GM19468 (cell line): ENCODE measurements around the gene MYL7.

Source experiments
- ATAC-seq: cut with Tn5 transposase; IDR thresholded peaks from one replicate; pipeline ENCODE4 v1.9.1; 2021; ENCODE audit warnings: mild to moderate bottlenecking, moderate library complexity, moderate number of reproducible peaks; ENCODE audit not compliant: unreplicated experiment; ENCODE audit errors: extremely low read depth

The MYL7 gene

DNA sequence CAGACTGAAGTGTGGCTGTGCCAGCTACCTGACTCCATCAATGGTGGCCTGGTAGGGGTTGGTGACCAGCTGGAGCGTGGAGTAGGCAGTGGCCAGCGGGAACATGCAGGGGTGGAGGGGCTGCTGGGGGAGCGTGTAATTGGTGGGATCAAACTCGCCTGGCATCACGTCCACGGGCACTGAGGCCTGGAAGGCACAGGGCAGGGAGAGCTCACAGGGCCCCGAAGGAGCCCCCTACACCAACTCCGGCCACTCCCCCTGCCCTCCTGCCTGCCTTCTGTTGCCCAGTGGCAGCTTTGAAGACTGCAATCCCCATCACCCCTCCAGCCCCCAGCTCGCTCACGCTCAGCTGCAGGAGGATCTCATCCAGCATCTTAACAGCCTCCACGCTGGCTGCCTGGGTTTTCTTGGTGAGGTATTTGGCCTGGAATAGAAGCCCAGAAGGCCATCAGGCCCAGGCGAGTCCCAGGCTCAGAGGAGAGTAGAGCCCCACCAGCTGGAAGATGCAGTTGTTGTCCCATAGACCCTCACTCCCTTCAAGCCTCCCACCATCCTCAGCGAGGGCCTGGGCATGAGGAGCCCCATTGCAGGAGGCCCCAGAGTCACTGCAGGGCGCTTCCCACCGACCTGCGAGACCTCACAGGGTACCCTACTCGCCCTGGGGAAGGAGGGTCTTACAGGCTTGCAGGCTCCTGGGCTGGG is 24.9 kb downstream of the MYL7 start:
- ATAC-seq, result no peak

DNA sequence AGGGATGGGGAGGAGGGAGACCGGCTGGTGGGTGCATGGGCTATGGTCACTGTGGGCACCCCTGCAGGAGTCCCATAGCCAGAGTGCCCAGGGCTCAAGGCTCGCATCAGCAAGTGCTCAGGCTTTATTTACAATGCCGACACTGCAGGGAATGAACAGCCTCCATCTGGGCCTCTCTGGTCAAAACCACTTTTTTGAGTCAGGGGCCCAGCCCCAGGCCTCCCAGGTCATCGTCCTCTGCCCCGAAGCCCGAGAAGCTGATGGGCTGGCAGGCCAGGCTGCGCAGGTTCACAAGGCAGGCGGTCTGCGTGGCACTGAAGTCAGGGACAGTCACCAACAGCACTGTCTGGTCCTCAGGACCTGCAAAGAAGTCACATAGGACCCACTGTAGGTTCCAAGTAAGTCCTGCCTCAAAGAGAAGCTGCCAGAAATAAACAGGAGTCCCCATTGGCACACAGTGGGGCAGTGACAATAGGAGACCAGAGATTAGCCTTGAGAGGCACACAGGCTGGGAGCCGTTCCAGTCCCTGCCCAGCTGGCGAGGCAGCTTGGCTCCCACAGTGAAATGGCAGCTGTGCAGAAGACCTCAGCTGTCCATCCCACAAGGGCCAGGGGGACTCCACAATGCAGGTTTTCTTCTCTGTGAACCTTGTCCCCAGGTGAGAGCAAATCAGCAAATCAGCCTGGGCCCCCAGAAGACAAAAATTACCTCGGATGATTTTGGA is 26.4 kb downstream of the MYL7 start:
- no peak for ATAC-seq

DNA sequence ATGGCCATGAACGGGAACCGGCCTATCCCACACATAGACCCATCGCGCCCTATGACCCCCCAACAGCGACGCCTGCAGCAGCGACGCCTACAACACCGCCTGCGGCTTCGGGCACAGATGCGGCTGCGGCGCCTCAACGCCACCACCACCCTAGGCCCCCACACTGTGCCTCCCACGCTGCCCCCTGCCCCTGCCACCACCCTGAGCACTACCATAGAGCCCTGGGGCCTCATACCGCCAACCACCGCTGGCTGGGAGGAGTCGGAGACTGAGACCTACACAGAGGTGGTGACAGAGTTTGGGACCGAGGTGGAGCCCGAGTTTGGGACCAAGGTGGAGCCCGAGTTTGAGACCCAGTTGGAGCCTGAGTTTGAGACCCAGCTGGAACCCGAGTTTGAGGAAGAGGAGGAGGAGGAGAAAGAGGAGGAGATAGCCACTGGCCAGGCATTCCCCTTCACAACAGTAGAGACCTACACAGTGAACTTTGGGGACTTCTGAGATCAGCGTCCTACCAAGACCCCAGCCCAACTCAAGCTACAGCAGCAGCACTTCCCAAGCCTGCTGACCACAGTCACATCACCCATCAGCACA is 27.3 kb downstream of the MYL7 start:
- no peak for ATAC-seq

DNA sequence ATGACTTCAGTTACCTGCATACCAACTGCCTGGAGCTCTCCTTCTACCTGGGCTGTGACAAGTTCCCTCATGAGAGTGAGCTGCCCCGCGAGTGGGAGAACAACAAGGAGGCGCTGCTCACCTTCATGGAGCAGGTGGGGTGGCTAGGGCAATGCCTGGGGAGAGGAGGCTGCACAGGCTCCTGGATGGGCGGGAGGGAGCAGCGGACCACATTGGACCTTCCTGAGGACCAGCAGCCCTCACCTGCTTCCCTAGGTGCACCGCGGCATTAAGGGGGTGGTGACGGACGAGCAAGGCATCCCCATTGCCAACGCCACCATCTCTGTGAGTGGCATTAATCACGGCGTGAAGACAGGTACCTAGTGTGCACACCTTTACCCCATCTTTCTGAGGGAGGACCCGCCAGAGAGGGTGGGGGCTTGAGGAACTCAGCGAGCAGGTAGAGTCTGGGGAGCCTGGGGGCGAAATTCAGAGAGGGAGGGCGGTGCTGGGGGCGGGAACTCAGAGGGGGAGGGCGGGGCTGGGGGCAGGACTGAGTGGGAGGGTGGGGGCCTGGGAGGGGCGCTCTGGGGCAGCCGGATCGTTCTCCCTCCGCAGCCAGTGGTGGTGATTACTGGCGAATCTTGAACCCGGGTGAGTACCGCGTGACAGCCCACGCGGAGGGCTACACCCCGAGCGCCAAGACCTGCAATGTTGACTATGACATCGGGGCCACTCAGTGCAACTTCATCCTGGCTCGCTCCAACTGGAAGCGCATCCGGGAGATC is 28.0 kb downstream of the MYL7 start:
- no peak for ATAC-seq

DNA sequence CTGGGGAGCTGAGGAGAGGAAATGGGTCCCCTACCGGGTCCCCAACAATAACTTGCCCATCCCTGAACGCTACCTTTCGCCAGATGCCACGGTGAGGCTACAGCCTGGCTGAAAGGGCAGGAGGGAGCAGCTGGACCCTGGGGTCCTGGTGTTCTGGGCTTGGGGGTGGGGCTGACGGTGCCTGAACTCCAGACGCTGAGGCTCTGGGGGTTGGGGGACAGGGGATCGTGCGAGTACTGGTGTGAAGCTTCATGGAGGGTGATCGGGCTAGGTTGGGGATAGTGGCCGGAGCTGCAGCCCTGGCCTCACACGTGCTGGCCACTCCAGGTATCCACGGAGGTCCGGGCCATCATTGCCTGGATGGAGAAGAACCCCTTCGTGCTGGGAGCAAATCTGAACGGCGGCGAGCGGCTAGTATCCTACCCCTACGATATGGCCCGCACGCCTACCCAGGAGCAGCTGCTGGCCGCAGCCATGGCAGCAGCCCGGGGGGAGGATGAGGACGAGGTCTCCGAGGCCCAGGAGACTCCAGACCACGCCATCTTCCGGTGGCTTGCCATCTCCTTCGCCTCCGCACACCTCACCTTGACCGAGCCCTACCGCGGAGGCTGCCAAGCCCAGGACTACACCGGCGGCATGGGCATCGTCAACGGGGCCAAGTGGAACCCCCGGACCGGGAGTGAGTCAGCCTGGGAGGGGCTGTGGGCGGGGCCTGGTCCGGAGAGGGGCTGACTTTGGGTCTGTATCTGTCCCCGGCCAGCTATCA is 28.7 kb downstream of the MYL7 start:
- no peak for ATAC-seq

DNA sequence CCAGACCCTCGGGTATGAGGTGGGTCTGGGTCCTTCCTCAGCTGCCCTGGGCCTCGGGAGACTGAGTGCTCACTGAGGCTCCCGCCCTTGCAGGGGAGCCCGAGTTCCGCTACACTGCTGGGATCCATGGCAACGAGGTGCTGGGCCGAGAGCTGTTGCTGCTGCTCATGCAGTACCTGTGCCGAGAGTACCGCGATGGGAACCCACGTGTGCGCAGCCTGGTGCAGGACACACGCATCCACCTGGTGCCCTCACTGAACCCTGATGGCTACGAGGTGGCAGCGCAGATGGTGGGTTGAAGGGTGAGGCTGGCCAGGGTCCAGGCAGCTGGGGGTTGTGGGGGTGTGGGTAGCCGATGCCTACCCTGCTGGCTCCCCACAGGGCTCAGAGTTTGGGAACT is 29.4 kb downstream of the MYL7 start:
- no peak for ATAC-seq

DNA sequence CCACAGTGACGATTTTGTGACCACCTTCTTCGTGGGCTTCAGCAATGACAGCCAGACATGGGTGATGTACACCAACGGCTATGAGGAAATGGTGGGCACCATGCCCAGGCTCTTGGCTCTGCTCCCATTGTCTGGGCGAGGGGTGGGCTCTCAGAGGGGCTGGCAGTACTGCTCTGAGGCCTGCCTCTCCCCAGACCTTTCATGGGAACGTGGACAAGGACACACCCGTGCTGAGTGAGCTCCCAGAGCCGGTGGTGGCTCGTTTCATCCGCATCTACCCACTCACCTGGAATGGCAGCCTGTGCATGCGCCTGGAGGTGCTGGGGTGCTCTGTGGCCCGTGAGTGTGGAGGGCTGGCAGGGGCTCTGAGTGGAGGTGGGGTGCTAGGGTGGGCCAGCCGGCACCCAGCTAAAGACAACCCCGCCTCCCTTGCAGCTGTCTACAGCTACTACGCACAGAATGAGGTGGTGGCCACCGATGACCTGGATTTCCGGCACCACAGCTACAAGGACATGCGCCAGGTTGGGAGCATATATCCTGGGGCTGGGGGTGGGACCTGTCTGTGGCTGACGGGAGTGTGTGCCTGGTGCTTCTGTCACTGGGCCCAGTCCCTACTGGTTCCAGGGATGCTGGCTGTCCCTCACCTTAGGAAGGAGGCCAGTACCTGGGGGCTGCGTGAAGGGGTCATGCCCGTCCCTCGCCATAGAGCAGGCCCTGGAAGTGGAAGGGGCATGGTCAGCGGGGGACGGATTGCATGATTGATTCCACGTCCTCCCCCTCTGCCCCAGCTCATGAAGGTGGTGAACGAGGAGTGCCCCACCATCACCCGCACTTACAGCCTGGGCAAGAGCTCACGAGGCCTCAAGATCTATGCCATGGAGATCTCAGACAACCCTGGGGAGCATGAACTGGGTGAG is 30.2 kb downstream of the MYL7 start:
- no peak for ATAC-seq

DNA sequence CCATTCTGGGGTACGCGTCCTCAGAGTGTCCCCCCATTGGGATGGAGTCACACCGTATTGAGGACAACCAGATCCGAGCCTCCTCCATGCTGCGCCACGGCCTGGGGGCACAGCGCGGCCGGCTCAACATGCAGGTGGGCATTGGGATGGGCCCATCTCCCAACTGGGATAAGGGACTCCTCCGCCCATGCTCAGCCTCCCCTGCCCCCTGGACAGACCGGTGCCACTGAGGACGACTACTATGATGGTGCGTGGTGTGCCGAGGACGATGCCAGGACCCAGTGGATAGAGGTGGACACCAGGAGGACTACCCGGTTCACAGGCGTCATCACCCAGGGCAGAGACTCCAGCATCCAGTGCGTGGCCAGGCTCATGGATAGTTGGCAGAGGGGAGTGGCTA is 31.1 kb downstream of the MYL7 start:
- ATAC-seq, result no peak

DNA sequence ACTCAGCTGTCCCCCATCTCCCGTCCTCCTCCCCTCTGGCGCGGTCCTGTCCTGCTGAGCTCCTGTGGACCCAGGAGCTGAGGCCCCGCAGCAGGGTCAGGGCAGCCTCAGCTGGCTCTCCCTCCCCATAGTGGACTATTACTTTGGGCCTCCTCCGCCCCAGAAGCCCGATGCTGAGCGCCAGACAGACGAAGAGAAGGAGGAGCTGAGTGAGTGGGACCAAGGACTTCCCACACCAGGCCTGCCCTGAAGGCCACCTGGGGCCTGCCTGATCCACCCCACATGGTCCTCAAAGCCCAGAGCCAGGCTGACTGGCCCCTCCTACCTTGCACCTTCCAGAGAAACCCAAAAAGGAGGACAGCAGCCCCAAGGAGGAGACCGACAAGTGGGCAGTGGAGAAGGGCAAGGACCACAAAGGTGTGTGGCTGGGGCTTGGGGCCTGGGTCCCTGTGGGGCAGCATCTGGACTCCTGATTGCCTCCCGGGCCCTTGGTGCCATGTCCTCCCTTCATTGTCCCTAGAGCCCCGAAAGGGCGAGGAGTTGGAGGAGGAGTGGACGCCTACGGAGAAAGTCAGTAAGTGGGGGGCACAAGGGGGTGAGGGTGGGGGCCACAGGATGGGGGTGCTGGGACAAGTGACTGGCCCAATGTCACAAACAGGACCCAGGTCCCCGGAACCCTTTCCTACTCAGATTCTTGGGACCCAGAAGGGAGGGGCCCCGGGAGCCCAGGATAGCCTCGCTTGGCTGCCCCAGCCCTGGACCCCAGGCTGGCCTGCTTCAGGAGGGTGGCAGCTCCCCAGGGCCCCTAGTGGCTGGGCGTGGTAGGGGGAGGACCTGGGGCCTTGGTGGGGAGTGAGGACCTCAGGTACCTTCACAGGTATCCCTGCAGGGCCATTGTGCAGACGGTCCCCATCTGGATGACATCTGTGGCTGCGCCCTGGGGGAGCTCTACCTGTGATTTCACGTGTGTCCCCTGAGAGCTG is 32.1 kb downstream of the MYL7 start:
- ATAC-seq, result no peak

DNA sequence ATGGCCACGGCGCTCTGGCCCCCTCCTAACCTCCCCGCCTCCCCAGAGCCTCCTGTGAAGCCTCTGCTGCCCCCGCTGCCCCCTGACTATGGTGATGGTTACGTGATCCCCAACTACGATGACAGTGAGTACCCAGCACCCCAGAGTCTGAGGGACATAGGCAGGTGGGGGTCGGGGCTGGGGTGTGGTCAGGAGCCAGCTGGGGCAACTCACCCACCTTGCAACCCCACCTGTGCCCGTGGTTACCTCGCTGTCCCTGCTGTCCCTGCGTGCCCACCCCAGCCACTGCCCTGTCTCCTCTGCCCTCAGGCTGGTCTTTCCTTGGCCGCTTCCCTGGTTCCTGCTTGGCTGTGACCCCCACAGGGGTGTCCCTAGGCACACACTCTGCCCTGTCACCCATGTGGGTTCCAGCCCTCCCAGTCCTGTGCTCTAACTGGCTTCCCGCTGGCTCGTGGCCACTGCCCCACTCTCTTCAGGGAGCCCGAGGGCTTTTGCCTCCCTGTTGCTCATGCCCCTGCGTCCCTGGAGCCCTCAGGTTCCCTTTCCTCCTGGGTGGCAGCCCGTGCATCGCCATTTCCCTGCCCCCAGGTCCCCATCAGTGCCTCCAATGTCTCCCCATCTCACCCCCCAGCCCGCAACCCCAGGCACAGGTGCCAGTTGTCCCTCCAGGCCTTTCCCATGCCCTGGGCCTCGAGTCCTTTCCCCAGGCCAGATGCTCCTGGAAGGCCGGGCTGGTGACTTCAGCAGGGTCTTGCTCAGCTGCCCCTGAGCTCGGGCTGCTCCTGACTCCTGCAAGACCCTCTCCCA is 33.0 kb downstream of the MYL7 start:
- ATAC-seq, result no peak

DNA sequence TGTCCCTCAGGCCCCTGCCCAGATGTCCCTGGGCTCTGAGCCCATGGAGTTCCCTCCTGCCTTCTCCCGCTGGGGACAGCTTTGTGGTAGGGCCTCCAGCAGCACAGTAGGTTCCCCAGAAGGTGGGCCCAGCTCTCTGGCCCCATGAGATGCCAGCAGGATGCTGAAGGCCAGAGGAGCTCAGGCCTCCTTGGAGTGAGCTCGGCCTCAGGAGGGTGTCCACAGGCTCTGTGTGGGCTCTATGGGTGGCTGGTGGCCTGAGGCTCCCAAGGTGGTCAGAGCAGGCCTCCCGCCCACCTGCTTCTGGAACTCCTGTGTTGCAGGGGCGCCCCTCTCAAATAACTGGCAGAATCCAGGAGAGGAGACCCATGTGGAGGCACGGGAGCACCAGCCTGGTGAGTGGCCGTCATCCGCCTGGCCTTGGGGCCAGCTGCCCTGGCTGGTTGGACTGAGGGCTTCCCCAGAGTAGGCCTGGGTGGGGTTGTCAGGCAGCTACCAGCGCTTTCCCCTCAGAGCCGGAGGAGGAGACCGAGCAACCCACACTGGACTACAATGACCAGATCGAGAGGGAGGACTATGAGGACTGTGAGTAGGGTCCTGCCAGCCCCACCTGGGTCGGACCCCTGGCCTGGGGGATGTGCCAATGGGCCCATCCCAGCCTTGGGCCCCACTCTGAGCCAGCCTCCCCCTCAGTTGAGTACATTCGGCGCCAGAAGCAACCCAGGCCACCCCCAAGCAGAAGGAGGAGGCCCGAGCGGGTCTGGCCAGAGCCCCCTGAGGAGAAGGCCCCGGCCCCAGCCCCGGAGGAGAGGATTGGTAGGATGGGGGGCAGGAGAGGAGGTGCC is 33.8 kb downstream of the MYL7 start:
- ATAC-seq, result no peak

DNA sequence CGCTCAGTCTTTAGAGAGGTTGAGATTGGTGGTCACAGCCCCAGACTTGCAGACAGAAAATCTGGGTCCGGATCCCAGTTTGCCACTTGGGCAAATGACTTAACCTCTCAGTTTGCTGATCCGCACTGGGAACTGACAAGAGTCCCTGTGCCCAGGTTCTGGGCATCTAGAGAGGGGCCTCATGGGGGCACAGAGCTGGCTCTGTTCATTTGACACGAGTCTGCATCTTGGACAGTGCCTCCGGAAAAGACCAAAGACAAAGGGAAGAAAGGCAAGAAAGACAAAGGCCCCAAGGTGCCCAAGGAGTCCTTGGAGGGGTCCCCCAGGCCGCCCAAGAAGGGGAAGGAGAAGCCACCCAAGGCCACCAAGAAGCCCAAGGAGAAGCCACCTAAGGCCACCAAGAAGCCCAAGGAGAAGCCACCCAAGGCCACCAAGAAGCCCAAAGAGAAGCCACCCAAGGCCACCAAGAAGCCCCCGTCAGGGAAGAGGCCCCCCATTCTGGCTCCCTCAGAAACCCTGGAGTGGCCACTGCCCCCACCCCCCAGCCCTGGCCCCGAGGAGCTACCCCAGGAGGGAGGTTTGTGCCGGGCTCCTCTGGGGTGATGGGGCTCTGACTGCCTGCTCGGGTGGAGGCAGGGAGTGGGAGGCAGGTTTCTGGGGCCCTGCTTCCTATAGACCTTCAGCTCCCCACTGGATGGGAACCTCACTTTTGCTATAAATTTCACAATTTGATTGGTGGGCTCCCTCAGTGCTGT is 34.6 kb downstream of the MYL7 start:
- ATAC-seq, result no peak

DNA sequence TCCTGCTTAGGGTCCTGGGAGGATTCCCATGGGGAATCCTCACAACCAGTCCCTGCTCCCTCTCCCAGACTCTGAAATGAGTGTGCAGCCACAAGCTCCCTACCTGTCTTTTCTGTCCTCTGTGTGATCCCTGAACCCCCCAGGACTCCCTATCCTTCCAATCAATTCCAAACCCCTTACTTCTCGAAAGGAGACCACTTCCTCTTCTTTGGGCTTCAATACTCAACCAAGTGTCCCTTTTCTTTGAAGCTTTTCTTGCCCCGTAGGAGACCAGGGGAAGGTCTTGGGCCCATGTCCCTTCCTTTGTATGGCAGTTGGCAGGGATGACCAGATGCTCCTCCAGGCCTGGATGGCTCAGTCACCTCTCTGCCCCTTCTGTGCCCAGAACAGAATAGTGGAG is 35.3 kb downstream of the MYL7 start:
- no peak for ATAC-seq

DNA sequence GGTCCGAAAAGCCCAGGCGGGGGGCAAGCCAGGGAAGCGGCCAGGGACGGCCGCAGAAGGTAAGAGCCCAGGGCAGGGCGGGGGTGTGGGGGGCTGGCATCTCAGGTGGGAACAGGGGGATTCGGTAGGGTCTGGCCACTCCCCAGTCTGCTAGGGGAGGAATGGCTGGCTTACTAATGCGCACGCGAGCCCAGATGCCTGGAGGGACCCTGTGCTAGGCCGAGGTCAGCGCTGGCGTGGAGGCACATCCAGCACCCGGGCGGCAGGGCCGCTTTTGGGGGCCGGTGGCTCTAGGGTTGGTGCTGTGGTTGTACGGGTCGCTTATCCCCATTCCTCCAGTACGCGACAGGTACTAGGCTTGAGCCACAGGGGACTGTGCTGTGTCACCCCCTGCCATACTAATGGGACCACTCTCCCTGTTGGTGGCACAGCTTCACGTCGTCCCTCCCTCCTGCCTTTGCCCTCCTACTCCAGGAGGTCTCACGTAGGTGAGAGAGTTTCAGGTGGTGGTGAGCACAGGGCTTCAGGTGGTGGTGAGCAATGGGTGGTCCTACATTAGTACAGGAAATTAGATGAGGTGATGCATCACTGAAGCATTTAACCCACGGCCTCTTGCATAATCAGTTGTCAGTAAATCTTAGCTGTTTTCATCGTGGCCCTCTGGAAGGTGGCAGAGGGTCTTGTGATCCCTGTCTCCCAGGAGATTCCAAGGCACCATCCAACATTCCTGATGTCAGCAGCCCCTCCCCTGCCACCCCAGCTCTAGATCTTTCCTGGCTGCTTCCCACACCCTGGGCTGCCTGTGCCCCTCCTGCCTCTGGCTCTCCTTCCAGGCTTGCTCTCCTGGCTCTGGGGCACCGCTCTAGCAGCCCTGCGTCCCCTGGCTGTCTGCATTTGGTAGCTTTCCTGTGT is 36.0 kb downstream of the MYL7 start:
- ATAC-seq, result no peak
